K562 (cell line): Measurements from ENCODE around the gene ERMARD. TPM values are rescaled to one million over a fixed set of nuclear protein-coding genes. Genes with fewer than 3 reads are reported as not detected.

Experiments used
- BACH1 ChIP-seq: fragments of 200-800 bp; sonication (Bioruptor generic); IDR thresholded peaks from 2 replicates; pipeline ENCODE4 v1.6.1; 2016; ENCODE audit warnings: missing genetic modification characterization, missing compliant biosample characterization
- EGR1 ChIP-seq: fragments of 450-650 bp; conservative IDR thresholded peaks from 2 replicates; pipeline ENCODE4 v1.6.1; 2017; ENCODE audit warnings: mild to moderate bottlenecking
- HDAC3 ChIP-seq: fragments of 450-650 bp; IDR thresholded peaks from 2 replicates; pipeline ENCODE4 v1.6.1; 2018; ENCODE audit warnings: borderline replicate concordance, mild to moderate bottlenecking, moderate library complexity; ENCODE audit not compliant: partially characterized antibody
- HINFP ChIP-seq: fragments of 450-650 bp; conservative IDR thresholded peaks from 2 replicates; pipeline ENCODE4 v1.6.1; 2016; ENCODE audit warnings: missing genetic modification characterization, low read depth, mild to moderate bottlenecking, control low read depth, missing compliant biosample characterization
- MBD2 ChIP-seq: sonication (generic); IDR thresholded peaks from 2 replicates; pipeline ENCODE4 v1.6.1; 2016; ENCODE audit warnings: low read depth, borderline replicate concordance
- NFXL1 ChIP-seq: fragments of 450-650 bp; formaldehyde crosslinking; IDR thresholded peaks from 2 replicates; pipeline ENCODE4 v1.4.0; 2021; ENCODE audit warnings: mild to moderate bottlenecking
- POLR3G ChIP-seq: IDR thresholded peaks from 2 replicates; pipeline ENCODE4 v1.6.1; 2011; ENCODE audit not compliant: insufficient read length, insufficient replicate concordance; ENCODE audit errors: extremely low read depth
- ZFP36 ChIP-seq: fragments of 150-350 bp; IDR thresholded peaks from 2 replicates; pipeline ENCODE4 v1.6.1; 2018; ENCODE audit warnings: low read length, low read depth; ENCODE audit not compliant: partially characterized antibody
- ZHX1 ChIP-seq: fragments of 150-350 bp; conservative IDR thresholded peaks from 2 replicates; pipeline ENCODE4 v1.6.1; 2014; ENCODE audit warnings: low read length
- ZNF780A ChIP-seq: fragments of 250-450 bp; sonication (Bioruptor Pico); IDR thresholded peaks from 2 replicates; pipeline ENCODE4 v1.5.0; 2021; ENCODE audit warnings: mild to moderate bottlenecking
- polyA plus RNA-seq, 8 experiments: library from polyadenylated mRNA; depleted of rRNA in 4 of 8; stranded (reverse) in 5 of 8; unstranded in 3 of 8; fragments of >200 nt; fragmentation: Nextera tagmentation in 2 of 8; fragmentation: Illumina TruSeq in 1 of 8; extraction: Ambion mirVana in 2 of 8; extraction: Trizol in 1 of 8; gene quantifications; 2 replicates each; pipeline versions ENCODE4 v1.2.1 to v1.2.3, GENCODE V29; 2011 to 2014; ENCODE audit warnings: inconsistent platforms in 1 of 8, missing spikeins in 1 of 8
- total RNA-seq, 7 experiments: library from RNA; depleted of rRNA in 6 of 7; stranded (reverse); fragments of >200 nt in 6 of 7; fragmentation: Illumina TruSeq in 2 of 7; extraction: Trizol in 2 of 7; gene quantifications; 2 replicates each; pipeline versions ENCODE4 v1.2.1 to v1.2.3, GENCODE V29; 2011 to 2021; ENCODE audit warnings: low replicate concordance in 1 of 7
- TF ChIP-seq, protein P1 (sequence below), 2 experiments: fragments of 450-650 bp; IDR thresholded peaks; 2 replicates each; pipeline ENCODE4 v1.6.1; 2018; ENCODE audit warnings: mild to moderate bottlenecking in 2 of 2, low read depth in 1 of 2; ENCODE audit not compliant: partially characterized antibody in 2 of 2
- TF ChIP-seq, protein P2 (sequence below): IDR thresholded peaks from 2 replicates; pipeline ENCODE4 v1.6.1; 2011; ENCODE audit not compliant: insufficient read length; ENCODE audit errors: extremely low read depth
- TF ChIP-seq, protein P3 (sequence below): fragments of 250-450 bp; sonication (Bioruptor Pico); IDR thresholded peaks from 2 replicates; pipeline ENCODE4 v1.4.0; 2020; ENCODE audit warnings: mild to moderate bottlenecking, moderate library complexity

ERMARD gene
- total and polyA plus RNA-seq, 9 of the 15 experiments (the other 6 are each of a cell fraction or from before 2014, with no cell fraction given), result 14.5 to 68.6 (median 27.7) TPM

DNA sequence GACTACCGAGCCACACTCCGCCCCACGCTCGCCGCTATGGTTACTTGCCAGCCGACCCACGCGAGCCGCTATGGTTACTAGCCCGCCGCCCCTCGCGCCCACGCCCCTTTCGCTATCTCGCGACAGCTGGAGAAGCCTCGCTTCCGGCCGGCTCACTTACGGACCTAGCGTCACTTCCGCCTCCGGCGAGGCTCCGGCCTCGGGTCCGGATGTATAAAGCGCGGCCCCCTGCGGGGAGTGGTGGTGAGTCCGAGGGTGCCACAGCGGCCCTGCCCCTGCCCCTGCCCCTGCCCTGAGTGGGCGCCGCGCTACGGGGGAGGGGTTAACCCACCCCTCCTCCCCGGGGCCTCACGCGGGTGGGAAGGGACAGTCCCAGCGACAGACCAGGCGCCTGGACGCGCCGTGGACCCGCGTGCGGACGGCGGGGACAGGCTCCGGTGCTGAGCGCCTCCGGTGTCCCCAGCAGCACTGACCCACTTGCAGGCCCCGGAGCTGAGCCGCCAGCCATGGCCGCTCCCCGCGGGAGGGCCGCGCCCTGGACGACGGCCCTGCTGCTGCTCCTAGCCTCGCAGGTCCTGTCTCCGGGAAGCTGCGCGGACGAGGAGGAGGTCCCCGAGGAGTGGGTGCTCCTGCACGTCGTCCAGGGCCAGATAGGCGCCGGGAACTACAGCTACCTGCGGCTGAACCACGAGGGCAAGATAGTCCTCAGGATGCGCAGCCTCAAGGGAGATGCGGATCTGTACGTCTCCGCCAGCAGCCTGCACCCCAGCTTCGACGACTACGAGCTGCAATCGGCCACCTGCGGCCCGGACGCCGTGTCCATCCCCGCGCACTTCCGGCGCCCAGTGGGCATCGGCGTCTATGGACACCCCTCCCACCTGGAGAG lies 49.2 kb upstream of the ERMARD start, which contains the start of the genes C6orf120 and WDR27 (continued):
- TF ChIP-seq, protein P1, sequence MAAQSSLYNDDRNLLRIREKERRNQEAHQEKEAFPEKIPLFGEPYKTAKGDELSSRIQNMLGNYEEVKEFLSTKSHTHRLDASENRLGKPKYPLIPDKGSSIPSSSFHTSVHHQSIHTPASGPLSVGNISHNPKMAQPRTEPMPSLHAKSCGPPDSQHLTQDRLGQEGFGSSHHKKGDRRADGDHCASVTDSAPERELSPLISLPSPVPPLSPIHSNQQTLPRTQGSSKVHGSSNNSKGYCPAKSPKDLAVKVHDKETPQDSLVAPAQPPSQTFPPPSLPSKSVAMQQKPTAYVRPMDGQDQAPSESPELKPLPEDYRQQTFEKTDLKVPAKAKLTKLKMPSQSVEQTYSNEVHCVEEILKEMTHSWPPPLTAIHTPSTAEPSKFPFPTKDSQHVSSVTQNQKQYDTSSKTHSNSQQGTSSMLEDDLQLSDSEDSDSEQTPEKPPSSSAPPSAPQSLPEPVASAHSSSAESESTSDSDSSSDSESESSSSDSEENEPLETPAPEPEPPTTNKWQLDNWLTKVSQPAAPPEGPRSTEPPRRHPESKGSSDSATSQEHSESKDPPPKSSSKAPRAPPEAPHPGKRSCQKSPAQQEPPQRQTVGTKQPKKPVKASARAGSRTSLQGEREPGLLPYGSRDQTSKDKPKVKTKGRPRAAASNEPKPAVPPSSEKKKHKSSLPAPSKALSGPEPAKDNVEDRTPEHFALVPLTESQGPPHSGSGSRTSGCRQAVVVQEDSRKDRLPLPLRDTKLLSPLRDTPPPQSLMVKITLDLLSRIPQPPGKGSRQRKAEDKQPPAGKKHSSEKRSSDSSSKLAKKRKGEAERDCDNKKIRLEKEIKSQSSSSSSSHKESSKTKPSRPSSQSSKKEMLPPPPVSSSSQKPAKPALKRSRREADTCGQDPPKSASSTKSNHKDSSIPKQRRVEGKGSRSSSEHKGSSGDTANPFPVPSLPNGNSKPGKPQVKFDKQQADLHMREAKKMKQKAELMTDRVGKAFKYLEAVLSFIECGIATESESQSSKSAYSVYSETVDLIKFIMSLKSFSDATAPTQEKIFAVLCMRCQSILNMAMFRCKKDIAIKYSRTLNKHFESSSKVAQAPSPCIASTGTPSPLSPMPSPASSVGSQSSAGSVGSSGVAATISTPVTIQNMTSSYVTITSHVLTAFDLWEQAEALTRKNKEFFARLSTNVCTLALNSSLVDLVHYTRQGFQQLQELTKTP (IDR thresholded peaks at IDR 0.05; ENCODE audit: low read depth in 1 of 2, partially characterized antibody in 2 of 2), result no peak
- no peak for TF ChIP-seq HINFP
- TF ChIP-seq, protein P2, sequence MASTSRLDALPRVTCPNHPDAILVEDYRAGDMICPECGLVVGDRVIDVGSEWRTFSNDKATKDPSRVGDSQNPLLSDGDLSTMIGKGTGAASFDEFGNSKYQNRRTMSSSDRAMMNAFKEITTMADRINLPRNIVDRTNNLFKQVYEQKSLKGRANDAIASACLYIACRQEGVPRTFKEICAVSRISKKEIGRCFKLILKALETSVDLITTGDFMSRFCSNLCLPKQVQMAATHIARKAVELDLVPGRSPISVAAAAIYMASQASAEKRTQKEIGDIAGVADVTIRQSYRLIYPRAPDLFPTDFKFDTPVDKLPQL, result no peak
- peak; percentile 69 for TF ChIP-seq MBD2
- TF ChIP-seq HDAC3, result no peak
- no peak for TF ChIP-seq ZFP36
- TF ChIP-seq NFXL1, result no peak
- peak; percentile 87 for TF ChIP-seq ZHX1
- no peak for TF ChIP-seq POLR3G
- no peak for TF ChIP-seq ZNF780A (CRISPR knock-in tag)
- TF ChIP-seq EGR1, result peak; percentile 97
- TF ChIP-seq BACH1 (tag), result no peak
- TF ChIP-seq, protein P3, sequence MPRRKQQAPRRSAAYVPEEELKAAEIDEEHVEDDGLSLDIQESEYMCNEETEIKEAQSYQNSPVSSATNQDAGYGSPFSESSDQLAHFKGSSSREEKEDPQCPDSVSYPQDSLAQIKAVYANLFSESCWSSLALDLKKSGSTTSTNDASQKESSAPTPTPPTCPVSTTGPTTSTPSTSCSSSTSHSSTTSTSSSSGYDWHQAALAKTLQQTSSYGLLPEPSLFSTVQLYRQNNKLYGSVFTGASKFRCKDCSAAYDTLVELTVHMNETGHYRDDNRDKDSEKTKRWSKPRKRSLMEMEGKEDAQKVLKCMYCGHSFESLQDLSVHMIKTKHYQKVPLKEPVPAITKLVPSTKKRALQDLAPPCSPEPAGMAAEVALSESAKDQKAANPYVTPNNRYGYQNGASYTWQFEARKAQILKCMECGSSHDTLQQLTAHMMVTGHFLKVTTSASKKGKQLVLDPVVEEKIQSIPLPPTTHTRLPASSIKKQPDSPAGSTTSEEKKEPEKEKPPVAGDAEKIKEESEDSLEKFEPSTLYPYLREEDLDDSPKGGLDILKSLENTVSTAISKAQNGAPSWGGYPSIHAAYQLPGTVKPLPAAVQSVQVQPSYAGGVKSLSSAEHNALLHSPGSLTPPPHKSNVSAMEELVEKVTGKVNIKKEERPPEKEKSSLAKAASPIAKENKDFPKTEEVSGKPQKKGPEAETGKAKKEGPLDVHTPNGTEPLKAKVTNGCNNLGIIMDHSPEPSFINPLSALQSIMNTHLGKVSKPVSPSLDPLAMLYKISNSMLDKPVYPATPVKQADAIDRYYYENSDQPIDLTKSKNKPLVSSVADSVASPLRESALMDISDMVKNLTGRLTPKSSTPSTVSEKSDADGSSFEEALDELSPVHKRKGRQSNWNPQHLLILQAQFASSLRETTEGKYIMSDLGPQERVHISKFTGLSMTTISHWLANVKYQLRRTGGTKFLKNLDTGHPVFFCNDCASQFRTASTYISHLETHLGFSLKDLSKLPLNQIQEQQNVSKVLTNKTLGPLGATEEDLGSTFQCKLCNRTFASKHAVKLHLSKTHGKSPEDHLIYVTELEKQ (CRISPR knock-in tag), result no peak
